HL-60 (cell line): ENCODE results near the gene LMNTD1.
"Not testable (repeated sequence)": the region's sequence is repeated elsewhere in the genome, so short reads cannot be mapped to it uniquely, and the experiment has no call there.

Source experiments
- CTCF ChIP-seq: IDR thresholded peaks from one replicate; pipeline ENCODE4 v1.5.1; 2011; ENCODE audit warnings: low read length, control low read depth, inconsistent platforms; ENCODE audit not compliant: insufficient read depth
- POLR2AphosphoS5 ChIP-seq: IDR thresholded peaks from 2 replicates; pipeline ENCODE4 v1.6.1; 2012; ENCODE audit warnings: low read depth
- TF ChIP-seq, protein P1 (sequence below): IDR thresholded peaks from 2 replicates; pipeline ENCODE4 v1.6.1; 2012; ENCODE audit warnings: low read depth; ENCODE audit not compliant: insufficient replicate concordance

DNA sequence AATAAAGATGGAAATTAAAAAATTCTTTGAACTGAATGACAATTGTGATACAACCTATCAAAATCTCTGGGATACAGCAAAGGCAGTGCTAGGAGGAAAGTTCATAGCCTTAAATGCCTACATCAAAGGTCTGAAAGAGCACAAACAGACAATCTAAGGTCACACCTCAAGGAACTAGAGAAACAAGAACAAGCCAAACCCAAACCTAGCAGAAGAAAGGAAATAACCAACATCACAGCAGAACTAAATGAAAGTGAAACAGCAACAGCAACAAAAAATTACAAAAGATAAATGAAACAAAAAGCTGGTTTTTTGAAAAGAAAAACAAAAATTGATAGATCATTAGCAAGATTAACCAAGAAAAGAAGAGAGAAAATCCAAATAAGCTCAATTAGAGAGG lies 42.4 kb upstream of the LMNTD1 start:
- not testable (repeated sequence) for TF ChIP-seq CTCF, POLR2AphosphoS5
- TF ChIP-seq, protein P1, sequence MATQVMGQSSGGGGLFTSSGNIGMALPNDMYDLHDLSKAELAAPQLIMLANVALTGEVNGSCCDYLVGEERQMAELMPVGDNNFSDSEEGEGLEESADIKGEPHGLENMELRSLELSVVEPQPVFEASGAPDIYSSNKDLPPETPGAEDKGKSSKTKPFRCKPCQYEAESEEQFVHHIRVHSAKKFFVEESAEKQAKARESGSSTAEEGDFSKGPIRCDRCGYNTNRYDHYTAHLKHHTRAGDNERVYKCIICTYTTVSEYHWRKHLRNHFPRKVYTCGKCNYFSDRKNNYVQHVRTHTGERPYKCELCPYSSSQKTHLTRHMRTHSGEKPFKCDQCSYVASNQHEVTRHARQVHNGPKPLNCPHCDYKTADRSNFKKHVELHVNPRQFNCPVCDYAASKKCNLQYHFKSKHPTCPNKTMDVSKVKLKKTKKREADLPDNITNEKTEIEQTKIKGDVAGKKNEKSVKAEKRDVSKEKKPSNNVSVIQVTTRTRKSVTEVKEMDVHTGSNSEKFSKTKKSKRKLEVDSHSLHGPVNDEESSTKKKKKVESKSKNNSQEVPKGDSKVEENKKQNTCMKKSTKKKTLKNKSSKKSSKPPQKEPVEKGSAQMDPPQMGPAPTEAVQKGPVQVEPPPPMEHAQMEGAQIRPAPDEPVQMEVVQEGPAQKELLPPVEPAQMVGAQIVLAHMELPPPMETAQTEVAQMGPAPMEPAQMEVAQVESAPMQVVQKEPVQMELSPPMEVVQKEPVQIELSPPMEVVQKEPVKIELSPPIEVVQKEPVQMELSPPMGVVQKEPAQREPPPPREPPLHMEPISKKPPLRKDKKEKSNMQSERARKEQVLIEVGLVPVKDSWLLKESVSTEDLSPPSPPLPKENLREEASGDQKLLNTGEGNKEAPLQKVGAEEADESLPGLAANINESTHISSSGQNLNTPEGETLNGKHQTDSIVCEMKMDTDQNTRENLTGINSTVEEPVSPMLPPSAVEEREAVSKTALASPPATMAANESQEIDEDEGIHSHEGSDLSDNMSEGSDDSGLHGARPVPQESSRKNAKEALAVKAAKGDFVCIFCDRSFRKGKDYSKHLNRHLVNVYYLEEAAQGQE, result not testable (repeated sequence)
